OCI-LY3 (cell line): ENCODE data around the gene FUBP1.

Source experiments
- H2AFZ ChIP-seq: fragments of 200-600, 300-600 bp; shearing (Covaris generic); 2 replicates; pipeline ENCODE4 v1.6.0; 2014; ENCODE audit warnings: antibody characterized with exemption, low read depth, low read length
- H3K27ac ChIP-seq: fragments of 200-600, 300-600 bp; sonication (generic); 2 replicates; pipeline ENCODE4 v1.5.1; 2014; ENCODE audit warnings: mild to moderate bottlenecking, low read length, moderate library complexity, mixed read lengths
- H3K27me3 ChIP-seq: fragments of 200-600, 300-600 bp; sonication (generic); 2 replicates; pipeline ENCODE4 v1.6.1; 2014; ENCODE audit warnings: low read depth, low read length, mixed read lengths
- H3K36me3 ChIP-seq: fragments of 200-600, 300-600 bp; sonication (generic); replicated peaks from 2 replicates; pipeline ENCODE3; 2014; ENCODE audit warnings: low read depth, low read length, mixed read lengths
- H3K4me1 ChIP-seq: fragments of 300-600, 200-600 bp; sonication (generic); 2 replicates; pipeline ENCODE4 v1.6.1; 2014; ENCODE audit warnings: low read length, mixed read lengths
- H3K4me2 ChIP-seq: fragments of 200-600, 300-600 bp; sonication (generic); 2 replicates; pipeline ENCODE4 v1.6.1; 2014; ENCODE audit warnings: low read length, mixed read lengths
- H3K4me3 ChIP-seq: fragments of 300-600, 200-600 bp; sonication (generic); 2 replicates; pipeline ENCODE4 v1.5.1; 2014; ENCODE audit warnings: antibody characterized with exemption, mild to moderate bottlenecking, low read length, moderate library complexity
- H3K79me2 ChIP-seq: fragments of 300-600, 200-600 bp; shearing (Covaris generic); 2 replicates; pipeline ENCODE4 v1.6.1; 2014; ENCODE audit warnings: mild to moderate bottlenecking, low read length, mixed read lengths
- H3K9ac ChIP-seq: fragments of 300-600, 200-600 bp; shearing (Covaris generic); 2 replicates; pipeline ENCODE4 v1.6.0; 2014; ENCODE audit warnings: mild to moderate bottlenecking, low read length, moderate library complexity
- H3K9me3 ChIP-seq: fragments of 200-600, 300-600 bp; shearing (Covaris generic); 2 replicates; pipeline ENCODE4 v1.6.1; 2014; ENCODE audit warnings: low read length, mixed read lengths; ENCODE audit not compliant: insufficient read depth
- H4K20me1 ChIP-seq: fragments of 200-600, 300-600 bp; sonication (generic); 2 replicates; pipeline ENCODE4 v1.6.1; 2016; ENCODE audit warnings: low read length, mixed read lengths; ENCODE audit not compliant: insufficient read depth
- EZH2phosphoT487 ChIP-seq: fragments of 200-600 bp; shearing (Covaris generic); IDR thresholded peaks from 2 replicates; pipeline ENCODE4 v1.6.1; 2018; ENCODE audit warnings: antibody characterized with exemption, mixed run types, low read depth
- TF ChIP-seq, protein P1 (sequence below): fragments of 200-600, 300-600 bp; sonication (generic); IDR thresholded peaks from 2 replicates; pipeline ENCODE4 v1.5.1; 2014; ENCODE audit warnings: antibody characterized with exemption, low read length, low read depth

FUBP1 gene

GRCh38 chr1:77910116-77910515 is 68.8 kb downstream of the FUBP1 start:
- no peak overlapping the region for H3K4me2 ChIP-seq
- no peak overlapping the region for H3K27ac ChIP-seq

DNA sequence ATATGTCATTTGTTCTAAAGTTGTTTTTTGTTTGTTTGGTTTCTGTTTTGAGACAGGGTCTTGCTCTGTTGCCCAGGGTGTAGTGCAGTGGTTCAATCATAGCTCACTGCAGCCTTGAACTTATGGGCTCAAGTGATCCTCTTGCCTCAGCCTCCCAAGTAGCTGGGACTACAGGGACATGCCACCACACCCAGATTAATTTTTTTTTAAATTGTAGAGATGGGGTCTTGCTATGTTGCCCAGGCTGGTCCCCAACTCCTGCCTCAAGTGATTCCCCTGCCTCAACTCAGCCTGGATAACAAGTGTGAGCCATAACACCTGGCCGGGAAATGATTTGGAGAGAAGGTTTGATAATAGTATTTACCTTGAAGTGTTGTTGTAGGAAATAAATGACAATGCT is 72.2 kb downstream of the FUBP1 start:
- no peak for TF ChIP-seq EZH2phosphoT487
- TF ChIP-seq, protein P1, sequence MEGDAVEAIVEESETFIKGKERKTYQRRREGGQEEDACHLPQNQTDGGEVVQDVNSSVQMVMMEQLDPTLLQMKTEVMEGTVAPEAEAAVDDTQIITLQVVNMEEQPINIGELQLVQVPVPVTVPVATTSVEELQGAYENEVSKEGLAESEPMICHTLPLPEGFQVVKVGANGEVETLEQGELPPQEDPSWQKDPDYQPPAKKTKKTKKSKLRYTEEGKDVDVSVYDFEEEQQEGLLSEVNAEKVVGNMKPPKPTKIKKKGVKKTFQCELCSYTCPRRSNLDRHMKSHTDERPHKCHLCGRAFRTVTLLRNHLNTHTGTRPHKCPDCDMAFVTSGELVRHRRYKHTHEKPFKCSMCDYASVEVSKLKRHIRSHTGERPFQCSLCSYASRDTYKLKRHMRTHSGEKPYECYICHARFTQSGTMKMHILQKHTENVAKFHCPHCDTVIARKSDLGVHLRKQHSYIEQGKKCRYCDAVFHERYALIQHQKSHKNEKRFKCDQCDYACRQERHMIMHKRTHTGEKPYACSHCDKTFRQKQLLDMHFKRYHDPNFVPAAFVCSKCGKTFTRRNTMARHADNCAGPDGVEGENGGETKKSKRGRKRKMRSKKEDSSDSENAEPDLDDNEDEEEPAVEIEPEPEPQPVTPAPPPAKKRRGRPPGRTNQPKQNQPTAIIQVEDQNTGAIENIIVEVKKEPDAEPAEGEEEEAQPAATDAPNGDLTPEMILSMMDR = no peak
- H3K79me2 ChIP-seq = no peaks in the 10 kb centered on the region

More at GRCh38 chr1:77910116-77910515, 68.8 kb downstream of the FUBP1 start:
- H2AFZ ChIP-seq = no peak overlapping the region
- no peak overlapping the region for H3K9ac ChIP-seq
- H4K20me1 ChIP-seq = no peaks in the 10 kb centered on the region
- no peaks in the 10 kb centered on the region for H3K4me1 ChIP-seq
- TF ChIP-seq EZH2phosphoT487 = no peak
- TF ChIP-seq, protein P1 = no peak
- H3K9me3 ChIP-seq = no peaks in the 10 kb centered on the region
- H3K79me2 ChIP-seq = no peaks in the 10 kb centered on the region
- H3K4me3 ChIP-seq = no peak overlapping the region
- H3K36me3 ChIP-seq = no peaks in the 10 kb centered on the region
- H3K27me3 ChIP-seq = no peaks in the 10 kb centered on the region

DNA sequence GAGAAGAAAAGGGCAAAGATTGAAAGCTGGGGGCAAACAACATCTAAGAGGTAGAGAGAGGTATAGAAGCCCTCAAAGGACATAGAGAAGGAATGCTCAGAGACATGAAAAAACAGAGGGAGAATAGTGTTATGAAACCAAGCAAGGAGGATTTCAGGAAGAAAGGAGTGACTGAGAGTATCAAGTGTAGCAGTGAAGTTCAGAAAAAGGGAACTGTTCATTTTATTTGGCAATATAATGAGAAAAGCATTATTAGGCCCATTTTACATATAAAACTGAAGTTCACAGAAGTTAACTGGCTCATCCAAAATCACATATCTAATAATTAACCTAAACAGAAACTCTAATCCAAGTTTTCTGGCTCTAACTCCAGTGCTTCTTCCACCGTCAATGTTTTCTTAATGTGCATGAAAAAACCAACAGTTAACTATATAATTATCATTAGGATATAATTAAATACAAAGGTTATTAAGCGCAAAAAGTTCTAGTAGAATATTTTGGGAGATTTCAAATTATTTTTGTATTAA is 72.8 kb downstream of the FUBP1 start:
- no peak overlapping the region for H3K9ac ChIP-seq
- H3K4me3 ChIP-seq = no peak overlapping the region
- no peaks in the 10 kb centered on the region for H4K20me1 ChIP-seq
- no peak overlapping the region for H3K27ac ChIP-seq
- H2AFZ ChIP-seq = no peak overlapping the region
- H3K79me2 ChIP-seq = no peaks in the 10 kb centered on the region
- H3K36me3 ChIP-seq = no peaks in the 10 kb centered on the region
- no peak overlapping the region for H3K4me2 ChIP-seq
- H3K9me3 ChIP-seq = no peaks in the 10 kb centered on the region
- H3K4me1 ChIP-seq = no peaks in the 10 kb centered on the region
- TF ChIP-seq, protein P1 = no peak
- TF ChIP-seq EZH2phosphoT487 = no peak
- no peaks in the 10 kb centered on the region for H3K27me3 ChIP-seq

More for the DNA sequence above, 72.2 kb downstream of the FUBP1 start:
- Histone ChIP-seq H3K36me3 (no peaks in the 10 kb centered on the region), H3K4me2 (no peak overlapping the region), H3K9me3 (no peaks in the 10 kb centered on the region), H3K27ac (no peak overlapping the region), H4K20me1 (no peaks in the 10 kb centered on the region), H3K4me3 (no peak overlapping the region), H3K27me3 (no peaks in the 10 kb centered on the region), H2AFZ (no peak overlapping the region), H3K9ac (no peak overlapping the region), H3K4me1 (no peaks in the 10 kb centered on the region)

DNA sequence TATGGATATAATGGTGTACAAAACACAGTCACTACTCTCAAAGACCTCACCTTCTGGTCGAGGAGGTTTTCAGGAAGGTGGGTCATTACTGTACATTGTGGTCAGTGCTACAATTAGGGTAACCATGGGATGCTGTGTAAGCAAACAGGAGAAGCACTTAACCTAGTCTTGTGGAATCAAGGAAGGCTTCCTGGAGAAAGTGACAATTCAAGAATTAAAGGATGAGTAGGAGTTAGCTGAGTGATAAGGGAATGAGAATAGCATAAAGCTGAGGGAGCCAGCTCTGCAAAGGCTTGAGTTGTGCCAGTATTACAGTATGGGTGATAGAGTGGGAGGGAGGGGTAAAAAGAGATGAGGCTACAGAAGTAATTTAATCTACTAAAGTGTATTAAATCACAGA is 73.3 kb downstream of the FUBP1 start:
- Histone ChIP-seq H3K9ac (no peak overlapping the region), H2AFZ (no peak overlapping the region), H3K27ac (no peak overlapping the region), H4K20me1 (no peaks in the 10 kb centered on the region), H3K4me2 (no peak overlapping the region), H3K27me3 (no peaks in the 10 kb centered on the region), H3K9me3 (no peaks in the 10 kb centered on the region), H3K79me2 (no peaks in the 10 kb centered on the region), H3K4me1 (no peaks in the 10 kb centered on the region), H3K4me3 (no peak overlapping the region), H3K36me3 (no peaks in the 10 kb centered on the region)
- TF ChIP-seq EZH2phosphoT487 = no peak
- TF ChIP-seq, protein P1 = no peak
